GM12872 (cell line): ENCODE measurements around the gene ARHGAP6.

Experiments
- CTCF ChIP-seq: IDR thresholded peaks from 3 replicates; pipeline ENCODE4 v1.5.1; 2011; ENCODE audit warnings: low read depth, mild to moderate bottlenecking, low read length, moderate library complexity; ENCODE audit not compliant: insufficient read depth

The ARHGAP6 gene

DNA sequence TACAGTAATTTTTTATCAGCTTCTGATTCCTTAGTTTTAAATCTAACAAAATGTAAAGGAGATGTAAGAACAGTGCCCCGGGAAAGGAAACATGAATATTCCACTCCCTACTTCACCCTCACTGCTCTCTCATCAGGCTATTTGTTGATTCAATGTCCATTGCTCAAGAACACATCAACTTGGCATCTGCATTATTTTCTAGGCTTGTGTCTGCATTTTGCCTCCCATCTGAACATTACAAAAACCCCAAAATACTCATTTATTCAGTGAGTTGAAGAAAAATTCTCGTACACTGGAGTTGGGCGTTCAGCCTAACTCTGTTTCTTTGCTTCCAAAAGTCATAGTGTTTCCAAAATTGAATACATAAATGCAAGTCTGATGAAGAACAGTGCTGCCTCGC lies 25.6 kb downstream of the ARHGAP6 start:
- no peak for TF ChIP-seq CTCF

DNA sequence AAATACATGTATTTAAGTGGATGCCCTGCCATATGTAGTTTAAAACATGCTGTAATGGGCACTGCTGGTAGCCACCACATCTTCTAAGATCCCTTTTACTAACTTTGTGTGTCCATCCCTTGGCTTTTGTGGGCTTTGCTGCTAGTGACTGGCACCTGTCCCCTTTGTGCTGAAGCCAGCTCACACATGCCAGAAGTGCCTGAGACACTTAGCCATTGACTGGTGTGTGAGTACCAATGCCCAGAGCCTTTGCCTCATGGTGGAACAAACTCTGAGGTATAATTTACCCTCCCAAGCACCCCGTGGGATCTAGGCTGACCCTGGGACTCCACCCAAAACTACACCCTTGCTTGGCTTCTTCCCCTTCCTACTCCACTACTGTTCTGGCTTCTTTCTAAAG lies 33.0 kb downstream of the ARHGAP6 start:
- no peak for TF ChIP-seq CTCF

GRCh38 chrX:11629593-11630211 lies 36.0 kb downstream of the ARHGAP6 start:
- no peak for TF ChIP-seq CTCF

DNA sequence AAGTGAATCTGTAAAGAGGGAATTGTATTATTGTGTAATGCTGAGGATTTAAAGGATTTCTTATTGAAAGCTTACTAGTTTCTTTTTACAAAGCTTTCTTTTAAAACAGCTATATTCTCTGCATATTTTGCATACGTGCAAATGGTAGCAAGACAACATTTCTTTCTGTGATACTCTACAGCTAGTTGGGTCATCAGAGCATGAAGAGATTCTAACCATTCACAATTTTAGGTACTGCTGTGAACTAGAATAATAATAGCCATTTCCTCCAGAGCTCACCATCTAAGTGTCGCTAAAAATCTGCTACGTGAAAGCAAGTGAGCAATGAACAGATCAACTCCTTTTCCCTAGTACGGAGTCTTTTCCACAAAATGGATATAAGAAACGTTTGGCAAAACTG lies 37.3 kb downstream of the ARHGAP6 start:
- no peak for TF ChIP-seq CTCF

- TF ChIP-seq CTCF = no peak
Observed at GRCh38 chrX:11626351-11626750, 39.4 kb downstream of the ARHGAP6 start.

GRCh38 chrX:11619441-11619840 lies 46.3 kb downstream of the ARHGAP6 start:
- TF ChIP-seq CTCF = no peak

GRCh38 chrX:11611965-11612364 lies 53.8 kb downstream of the ARHGAP6 start:
- TF ChIP-seq CTCF = no peak
